Activated naive CD4-positive, alpha-beta T cell treated with anti-CD3 and anti-CD28 coated beads, Interleukin-2, amount 50 U/mL, for 72 hours (primary cell): ENCODE data around the gene TUBB. TPM values are rescaled to one million over a fixed set of nuclear protein-coding genes. Genes with fewer than 3 reads are reported as not detected.

Source experiments
- ATAC-seq, 2 donors: fragments of 150-1000 bp; cut with Tn5 transposase; 2 replicates each; pipeline ENCODE4 v1.10.0; 2021; ENCODE audit warnings: mild to moderate bottlenecking in 2 of 2, moderate library complexity in 2 of 2
- DNase-seq, 2 donors: peaks; one replicate each; pipeline ENCODE4 v3.0.0; 2021 to 2022; ENCODE audit warnings: low spot score in 2 of 2
- H3K27ac Mint-ChIP-seq, 2 donors: one replicate each; pipeline ENCODE4 v1.8.0; 2022; ENCODE audit warnings: mild to moderate bottlenecking in 2 of 2, mixed read lengths in 2 of 2
- H3K36me3 Mint-ChIP-seq, 2 donors: one replicate each; pipeline ENCODE4 v1.8.0; 2022; ENCODE audit warnings: mixed read lengths in 2 of 2
- H3K9me3 Mint-ChIP-seq, 2 donors: one replicate each; pipeline ENCODE4 v1.8.0; 2022; ENCODE audit warnings: mixed read lengths in 2 of 2
- total RNA-seq, 2 donors: library from RNA; stranded (reverse); gene quantifications; one replicate each; pipeline ENCODE4 v1.2.3, GENCODE V29; 2022

TUBB gene
- total RNA-seq, result 1,000 to 10,000 TPM; 1,507 to 1,783 TPM

DNA sequence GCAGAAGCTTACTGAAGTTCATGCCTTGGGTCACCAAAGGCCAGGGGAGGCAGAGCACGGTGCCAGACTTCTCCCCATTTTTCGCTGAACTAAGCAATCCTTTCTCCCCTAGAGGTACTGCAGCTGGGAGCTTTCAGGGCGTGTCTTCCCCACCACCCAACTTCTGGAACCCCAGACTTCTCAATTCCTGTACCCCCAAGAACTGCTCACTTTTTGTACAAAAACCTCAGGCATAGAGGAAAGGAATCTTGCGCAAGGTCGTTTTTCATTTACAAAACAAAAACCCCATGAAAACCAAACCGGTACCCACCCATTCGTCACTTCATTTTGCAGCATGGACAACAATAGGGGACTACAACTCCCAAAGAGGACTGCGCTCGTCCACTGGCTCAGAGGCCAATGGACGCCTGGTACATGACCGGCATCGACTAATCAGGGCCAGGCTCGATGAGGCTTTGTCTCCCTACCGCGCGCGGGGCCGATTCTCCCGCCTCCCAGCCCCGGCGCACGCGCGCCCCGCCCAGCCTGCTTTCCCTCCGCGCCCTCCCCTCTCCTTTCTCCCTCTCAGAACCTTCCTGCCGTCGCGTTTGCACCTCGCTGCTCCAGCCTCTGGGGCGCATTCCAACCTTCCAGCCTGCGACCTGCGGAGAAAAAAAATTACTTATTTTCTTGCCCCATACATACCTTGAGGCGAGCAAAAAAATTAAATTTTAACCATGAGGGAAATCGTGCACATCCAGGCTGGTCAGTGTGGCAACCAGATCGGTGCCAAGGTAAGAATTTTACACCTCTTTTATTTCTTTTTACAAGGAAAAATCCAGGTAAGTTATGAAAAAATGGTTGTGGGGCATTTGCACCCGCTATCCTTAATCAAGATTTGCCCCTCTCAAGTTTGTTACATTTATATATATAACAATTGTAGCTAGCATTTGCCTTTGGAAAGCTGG lies at the start of gene TUBB:
Gene TUBB (plus strand): TSS at position 562 of the 947 bp plus-strand sequence. CDS start 155 bp downstream, at position 717.
- H3K27ac Mint-ChIP-seq, result peak within 1 kb of the TSS; percentile 93 to 97
- DNase-seq, result peak; percentile 93 to 94
- peaks cover 0 to 3% of the 10 kb centered on the region in 2 donors for H3K9me3 Mint-ChIP-seq
- peak; percentile 63 to 69 for ATAC-seq
- H3K36me3 Mint-ChIP-seq, result peaks cover 76 to 77% of the 10 kb centered on the region in 2 donors

DNA sequence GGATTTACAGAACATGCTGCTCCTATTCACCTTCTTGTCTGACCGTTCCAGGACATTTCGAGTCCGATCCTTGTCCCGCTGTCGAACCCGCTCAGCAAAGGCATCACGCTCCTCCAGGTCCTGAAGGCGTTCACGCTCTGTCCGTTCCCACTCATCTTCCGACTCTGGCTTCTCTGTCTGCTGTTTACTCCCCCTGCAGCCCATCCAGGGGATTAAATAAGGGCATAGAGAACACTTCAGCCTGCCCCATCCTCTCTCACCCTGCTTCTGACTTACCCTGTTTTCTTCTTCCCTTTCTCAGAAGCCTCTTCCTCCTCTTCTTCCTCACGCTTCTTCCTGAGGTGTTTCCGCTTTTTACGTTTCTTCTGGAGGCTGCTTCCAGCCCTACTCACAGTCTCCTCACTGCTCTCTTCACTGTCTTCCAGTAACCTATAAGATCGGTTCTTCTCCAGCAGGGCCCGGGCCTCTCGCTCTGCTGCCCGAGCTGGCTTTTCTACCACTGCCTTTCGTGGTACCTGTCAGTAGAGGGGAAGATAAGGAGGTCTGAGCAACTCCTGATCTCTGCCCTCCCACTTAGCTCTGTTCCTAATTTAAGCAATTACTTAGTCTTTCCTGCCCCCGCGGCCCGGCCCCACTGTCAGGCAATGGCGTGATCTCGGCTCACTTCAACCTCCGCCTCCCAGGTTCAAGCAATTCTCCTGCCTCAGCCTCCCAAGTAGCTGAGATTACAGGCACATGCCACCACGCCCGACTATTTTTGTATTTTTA lies 49.2 kb upstream of the TUBB start:
- DNase-seq (no peak), ATAC-seq (no peak)
- Mint-ChIP-seq H3K27ac (peak overlapping the region; percentile 59 to 72), H3K36me3 (peaks cover 2 to 8% of the 10 kb centered on the region in 2 donors), H3K9me3 (no peaks in the 10 kb centered on the region)

DNA sequence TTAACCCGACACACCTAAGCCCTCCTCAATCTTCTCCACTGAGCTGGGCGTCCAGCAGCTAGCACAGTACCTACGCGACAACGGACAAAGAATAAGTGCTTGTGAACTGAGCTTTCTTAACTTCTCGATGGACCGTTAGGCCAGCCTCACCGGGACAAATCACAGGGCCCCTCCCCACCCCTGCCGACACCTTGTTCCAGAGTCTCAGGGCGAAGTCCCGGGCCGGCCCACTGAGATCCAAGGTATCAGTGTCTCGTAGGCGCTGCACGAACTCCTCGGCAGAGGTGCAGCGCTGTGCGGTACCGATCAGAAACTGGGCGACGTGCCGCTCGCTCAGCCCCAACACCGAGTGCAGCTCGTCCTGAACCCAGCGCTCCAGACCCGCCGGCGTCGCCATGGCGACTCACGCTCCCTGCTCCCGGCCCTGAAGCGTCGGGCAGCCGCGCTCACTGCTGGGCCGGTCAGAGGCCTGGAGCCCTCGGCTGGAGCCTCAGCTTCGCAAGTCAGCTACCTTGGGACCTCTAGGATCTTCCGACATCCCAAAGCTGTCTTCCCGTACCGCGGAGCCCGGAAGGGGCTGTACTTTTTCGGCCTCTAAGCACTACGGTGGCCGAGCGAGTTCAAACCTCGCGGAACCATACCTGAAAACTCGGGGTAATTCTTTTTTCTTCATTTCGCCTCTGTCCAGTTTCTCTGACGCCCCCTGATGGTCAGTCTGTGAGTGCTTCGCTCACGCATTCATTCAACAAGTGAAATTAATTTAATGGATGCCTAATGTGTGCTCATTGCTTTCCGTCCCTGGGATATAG lies 47.5 kb upstream of the TUBB start, which contains the start of gene DHX16:
Gene DHX16 (minus strand): TSS at position 562 of the 809 bp plus-strand sequence. CDS start 165 bp downstream, at position 397.
- H3K27ac Mint-ChIP-seq, result peak within 1 kb of the TSS; percentile 83 to 86
- DNase-seq (peak; percentile 91 to 93), ATAC-seq (peak; percentile 79 to 83)
- H3K9me3 Mint-ChIP-seq, result no peaks in the 10 kb centered on the region
- peaks cover 12 to 19% of the 10 kb centered on the region in 2 donors for H3K36me3 Mint-ChIP-seq

DNA sequence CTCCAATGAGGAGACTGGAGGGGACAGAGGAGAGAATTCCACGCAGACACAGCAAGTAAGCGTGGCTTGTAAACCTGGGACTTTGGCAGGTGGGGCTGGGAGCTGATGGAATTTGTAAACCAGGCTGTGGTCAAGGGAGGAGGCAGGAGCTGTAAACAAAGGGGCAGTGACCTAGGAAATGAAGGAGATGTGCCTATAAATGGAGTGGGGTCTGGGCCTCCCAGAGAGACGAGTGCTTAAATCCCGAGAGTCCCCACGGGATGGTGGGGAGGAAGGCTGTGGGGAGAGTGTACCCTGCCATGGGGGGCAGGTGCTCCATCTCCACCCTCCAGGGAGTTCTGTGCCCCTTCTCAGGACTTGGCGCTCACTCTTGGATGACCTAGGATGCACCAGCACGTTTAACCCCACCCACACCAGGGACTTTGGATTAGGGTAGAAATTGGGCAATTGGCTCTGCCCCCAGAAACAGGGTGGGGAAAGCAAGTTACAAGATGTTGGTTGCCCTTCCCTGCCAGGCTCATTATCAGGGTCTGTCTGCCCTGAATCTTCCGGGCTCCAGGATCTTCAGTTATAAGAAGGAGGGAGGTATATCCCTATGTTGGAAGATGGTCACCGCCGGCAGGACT lies 43.4 kb upstream of the TUBB start:
- H3K27ac Mint-ChIP-seq, result peak overlapping the region; percentile 41 to 45
- DNase-seq (no peak), ATAC-seq (no peak)
- H3K9me3 Mint-ChIP-seq, result no peaks in the 10 kb centered on the region
- H3K36me3 Mint-ChIP-seq, result peaks cover 48 to 51% of the 10 kb centered on the region in 2 donors

DNA sequence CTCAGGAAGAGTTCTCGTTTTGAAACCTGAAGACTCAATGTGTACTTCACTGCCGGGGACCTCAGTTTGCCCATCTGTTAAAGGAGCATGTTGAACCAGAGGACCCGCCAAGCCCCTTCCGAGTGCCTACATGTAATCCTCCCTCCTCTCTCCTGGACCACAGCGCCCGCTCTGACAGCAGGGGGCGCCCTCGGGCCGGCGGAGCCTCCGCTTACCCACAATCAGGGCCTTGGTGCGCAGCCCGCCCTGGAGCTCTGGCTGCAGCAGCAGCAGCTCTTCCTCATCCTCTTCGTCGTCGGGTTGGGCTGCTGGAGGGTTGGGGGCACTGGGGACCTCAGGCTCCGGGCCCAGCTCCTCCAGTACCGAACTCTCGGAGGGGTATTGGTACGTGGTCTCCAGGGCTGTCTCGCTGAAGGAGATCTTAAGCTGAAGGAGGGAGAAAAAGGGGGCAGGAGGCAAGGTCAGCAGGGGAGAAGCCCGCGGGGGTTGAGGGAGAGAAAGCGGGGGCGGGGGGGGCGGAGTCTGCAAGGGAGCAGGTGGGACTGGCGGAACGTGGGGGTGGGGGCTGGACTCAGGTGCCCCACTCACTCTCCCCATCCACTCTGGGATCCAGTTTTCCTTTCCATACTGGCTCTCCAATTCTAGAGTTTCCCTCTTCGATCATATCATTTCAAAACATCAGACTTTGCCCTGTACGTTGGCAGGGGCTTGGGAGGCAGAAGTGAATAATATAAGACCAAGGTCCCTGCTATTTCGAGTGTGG lies 41.0 kb upstream of the TUBB start:
- peak overlapping the region; percentile 97 to 99 for H3K27ac Mint-ChIP-seq
- DNase-seq, result peak; percentile 89 to 97
- ATAC-seq, result peak; percentile 36 to 47
- peaks cover 68 to 72% of the 10 kb centered on the region in 2 donors for H3K36me3 Mint-ChIP-seq
- H3K9me3 Mint-ChIP-seq, result no peaks in the 10 kb centered on the region

DNA sequence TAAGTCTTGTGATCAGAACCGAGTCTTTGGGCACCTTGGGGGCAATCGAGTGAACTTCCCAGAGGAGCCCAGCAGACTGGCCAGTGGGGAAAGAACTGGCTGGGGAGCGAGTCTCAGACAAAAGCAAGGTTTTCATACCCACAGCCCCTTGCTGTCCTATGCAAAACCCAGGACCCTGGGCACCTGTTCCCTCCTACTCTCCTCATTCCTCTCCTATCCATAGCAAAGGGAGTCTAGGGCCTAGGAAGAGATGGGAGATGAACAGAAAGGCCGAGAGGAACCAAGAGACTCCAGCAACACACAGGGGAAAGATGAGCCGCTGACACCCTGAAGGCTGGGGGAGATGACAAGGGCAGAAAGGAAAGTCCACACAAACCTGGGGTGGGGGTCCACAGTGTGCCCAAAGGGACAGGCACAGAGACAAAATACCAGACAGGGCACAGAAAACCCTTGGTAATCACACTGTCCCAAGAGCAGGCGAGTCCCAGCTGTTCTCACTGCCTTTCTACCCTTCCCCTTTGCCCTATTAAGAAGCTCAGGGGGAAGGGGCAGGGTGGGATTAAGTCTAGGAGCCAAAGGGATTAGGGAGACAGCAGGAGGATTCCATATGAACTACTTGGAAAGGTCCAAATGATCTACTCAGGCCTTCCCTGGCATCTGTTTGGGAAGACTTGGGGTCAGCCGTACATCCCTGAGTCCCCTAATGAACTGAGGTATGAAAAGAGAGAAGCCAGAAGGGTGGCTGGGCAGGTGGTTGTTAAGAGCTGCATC lies 40.2 kb upstream of the TUBB start:
- H3K9me3 Mint-ChIP-seq, result no peaks in the 10 kb centered on the region
- H3K27ac Mint-ChIP-seq, result peak overlapping the region; percentile 97 to 99
- ATAC-seq (no peak), DNase-seq (no peak)
- H3K36me3 Mint-ChIP-seq, result peaks cover 75 to 80% of the 10 kb centered on the region in 2 donors

DNA sequence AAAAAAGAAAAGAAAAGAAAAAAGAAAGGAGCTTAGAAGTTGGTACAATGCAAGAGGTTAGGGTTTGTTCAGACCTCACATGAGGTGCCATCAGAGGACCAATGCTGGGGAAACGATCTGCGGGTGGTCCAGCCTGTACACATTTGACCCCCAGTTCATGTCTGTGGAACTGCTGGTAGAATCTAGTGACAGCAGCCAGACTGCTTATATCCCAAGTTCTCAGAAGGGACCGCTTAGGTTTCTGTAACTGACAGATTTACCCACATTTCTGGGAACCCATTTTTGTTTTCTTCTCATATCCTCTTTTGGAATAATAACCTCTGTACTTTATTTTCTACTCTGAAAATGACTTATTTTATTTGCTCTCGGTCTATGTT lies 38.4 kb upstream of the TUBB start:
- ATAC-seq, result peak in 1 of 2 donors; percentile 2
- Mint-ChIP-seq H3K27ac (peak overlapping the region; percentile 97 to 99), H3K36me3 (peaks cover 82 to 86% of the 10 kb centered on the region in 2 donors), H3K9me3 (no peaks in the 10 kb centered on the region)
- DNase-seq, result no peak

DNA sequence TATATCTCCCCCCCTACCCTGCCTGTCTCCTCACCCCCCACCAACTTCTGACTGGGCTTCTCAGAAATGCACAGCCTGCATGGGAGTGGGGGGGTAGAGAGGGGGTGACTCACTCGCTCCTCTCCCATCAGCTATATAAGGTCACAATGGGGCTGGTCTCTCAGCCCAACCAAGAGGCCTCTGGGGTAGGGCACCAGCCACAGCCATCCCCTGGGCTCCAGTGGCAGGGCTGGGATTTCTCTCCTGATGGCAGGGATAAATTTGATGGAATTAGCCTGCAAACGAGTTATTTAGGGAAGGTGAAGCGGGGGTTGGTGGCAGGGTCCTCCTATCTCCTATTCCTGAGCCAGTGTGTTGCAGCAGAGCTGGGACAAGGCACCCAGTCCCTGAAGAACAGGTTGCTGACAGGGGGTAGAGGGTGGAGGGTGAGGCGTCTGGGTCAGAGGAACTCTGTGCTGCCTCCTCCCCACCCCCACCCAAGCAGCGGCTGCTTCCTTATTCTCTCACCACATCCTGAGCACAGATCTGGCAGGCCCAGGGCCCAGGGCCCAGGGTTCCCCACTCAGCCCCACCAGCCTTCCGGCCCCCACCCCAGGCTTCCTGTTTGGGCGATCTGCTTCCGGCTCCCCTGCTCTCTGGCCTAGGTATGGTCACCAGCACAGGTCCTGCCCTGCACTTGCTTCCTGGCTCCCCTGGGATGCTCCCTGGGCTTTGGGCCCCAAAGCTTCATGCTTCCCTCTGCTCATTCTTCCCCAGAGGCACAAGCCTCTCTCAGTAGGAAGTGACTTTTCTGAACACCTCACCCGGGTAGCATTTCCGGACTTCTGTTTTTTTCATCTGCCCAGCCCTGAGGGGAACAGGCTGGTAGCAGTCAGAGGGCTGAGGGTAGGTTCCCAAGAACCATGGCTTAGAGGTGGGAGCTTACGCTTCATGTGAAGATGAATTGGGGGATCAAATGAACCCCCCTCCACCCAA lies 37.7 kb upstream of the TUBB start:
- DNase-seq (peak; percentile 78 to 92), ATAC-seq (peak; percentile 75 to 76)
- peaks cover 78 to 84% of the 10 kb centered on the region in 2 donors for H3K36me3 Mint-ChIP-seq
- peak overlapping the region; percentile 97 to 99 for H3K27ac Mint-ChIP-seq
- H3K9me3 Mint-ChIP-seq, result no peaks in the 10 kb centered on the region

DNA sequence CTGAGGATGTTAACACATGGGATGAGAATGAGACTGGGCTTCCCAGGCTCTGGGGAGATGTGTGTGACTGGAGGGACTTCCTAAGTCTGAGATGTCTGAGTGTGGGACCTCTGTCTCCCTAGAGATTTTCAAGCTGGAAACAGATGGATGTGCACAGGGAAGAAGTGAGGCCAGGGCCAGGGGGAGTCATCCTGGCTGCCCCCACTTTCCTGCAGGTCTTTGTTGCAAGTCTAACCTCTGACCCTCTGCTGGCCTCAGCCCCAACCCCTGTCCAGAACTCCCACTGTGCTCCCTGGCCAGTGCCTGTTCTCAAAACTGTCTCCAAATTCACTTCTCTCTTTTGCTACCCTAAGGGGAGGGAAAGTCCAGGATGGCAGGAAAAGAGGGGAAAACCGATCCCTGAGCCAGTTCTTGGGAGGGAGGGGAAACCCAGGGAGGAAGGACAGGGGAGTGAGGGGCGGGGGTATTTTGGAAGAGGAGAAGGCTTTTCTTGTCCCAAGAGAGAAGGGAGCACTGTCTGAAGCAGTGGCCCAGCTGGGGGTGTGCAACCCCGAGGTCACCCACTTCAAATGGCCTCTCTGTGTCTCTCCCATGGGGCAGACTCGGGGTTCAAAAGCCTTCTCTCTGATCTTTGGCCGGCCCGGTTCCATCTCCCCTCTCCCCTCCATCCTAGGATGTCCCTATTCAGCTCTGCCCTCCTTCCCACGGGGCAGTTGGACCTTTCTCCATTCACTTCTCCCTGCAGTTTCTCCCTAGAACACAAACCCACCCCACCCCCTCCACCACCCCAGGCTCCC lies 36.8 kb upstream of the TUBB start:
- ATAC-seq, result no peak
- no peak for DNase-seq
- Mint-ChIP-seq H3K36me3 (peaks cover 78 to 87% of the 10 kb centered on the region in 2 donors), H3K9me3 (no peaks in the 10 kb centered on the region), H3K27ac (peak overlapping the region; percentile 97 to 99)

DNA sequence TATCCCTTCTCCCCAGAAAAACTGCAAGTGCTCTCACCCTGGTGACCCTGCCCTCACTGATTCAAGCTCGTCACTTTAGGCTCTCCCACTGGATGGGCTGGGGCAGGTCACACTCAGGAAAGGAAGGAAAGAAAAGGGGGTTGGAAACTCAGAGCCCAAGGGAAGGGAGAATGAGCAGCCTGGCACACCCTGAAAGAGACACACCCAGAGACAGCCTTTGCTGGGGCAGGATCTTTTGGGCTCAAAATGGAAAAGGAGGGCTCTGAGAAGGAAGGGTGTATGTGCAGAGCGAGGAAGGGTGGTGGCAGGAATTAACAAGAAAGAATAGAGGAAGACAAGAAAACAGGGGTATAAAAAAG lies 36.2 kb upstream of the TUBB start:
- ATAC-seq (no peak), DNase-seq (no peak)
- Mint-ChIP-seq H3K9me3 (no peaks in the 10 kb centered on the region), H3K36me3 (peaks cover 74 to 84% of the 10 kb centered on the region in 2 donors), H3K27ac (peak overlapping the region; percentile 97 to 99)

DNA sequence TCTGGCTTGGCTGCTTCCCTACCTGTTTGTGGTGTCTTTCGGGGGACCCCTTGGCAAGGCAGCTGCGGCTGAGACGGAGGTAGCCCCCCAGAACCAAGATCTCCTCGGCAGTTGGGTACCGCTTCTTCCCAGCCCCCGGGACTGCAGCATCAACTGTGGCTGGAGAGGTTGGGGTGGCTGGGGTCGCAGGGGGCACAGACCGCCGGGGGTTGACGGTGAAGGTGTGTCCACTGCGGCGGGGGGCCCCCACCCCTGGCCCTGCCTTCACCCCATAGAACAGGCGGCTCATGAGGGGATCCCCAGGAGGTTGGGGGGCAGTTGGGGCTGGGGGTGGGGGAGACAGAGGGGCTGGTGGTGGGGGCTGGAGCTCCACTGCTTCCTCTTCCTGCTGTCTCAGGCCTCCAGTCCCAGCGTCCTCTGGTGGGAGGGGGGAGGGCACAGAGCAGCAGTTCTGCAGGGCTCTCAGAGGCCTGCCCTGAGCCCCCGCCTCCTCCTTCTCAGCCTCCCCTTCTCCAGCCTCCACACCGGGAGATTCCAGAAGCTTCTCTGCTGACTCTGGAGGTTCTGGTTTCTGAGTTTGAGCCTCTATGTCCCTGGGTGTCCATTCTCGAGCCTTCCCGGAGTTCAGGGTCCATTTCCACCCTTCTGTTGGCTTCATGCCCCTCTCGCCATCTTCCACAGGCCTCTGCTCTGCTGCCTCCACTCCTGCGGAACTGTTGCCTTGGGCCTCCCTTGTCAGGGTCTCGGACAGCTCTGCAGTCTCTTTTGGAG lies 35.6 kb upstream of the TUBB start:
- Mint-ChIP-seq H3K27ac (peak overlapping the region; percentile 97 to 99), H3K9me3 (no peaks in the 10 kb centered on the region), H3K36me3 (peaks cover 68 to 78% of the 10 kb centered on the region in 2 donors)
- ATAC-seq (no peak), DNase-seq (no peak)
